ENCODE data around the gene SPACDR.

The SPACDR gene

GRCh38 chr7:100433276-100433591, 30.8 kb downstream of the SPACDR start:
- no peak for FAIRE-seq

- no peak for FAIRE-seq
These were observed 31.3 kb downstream of the SPACDR start for GRCh38 chr7:100432621-100433275.

- FAIRE-seq = no peak
These were observed 32.0 kb downstream of the SPACDR start for GRCh38 chr7:100432053-100432452.

- no peak for FAIRE-seq
These were observed 32.7 kb downstream of the SPACDR start for GRCh38 chr7:100431286-100431735.

GRCh38 chr7:100430493-100431285, 33.4 kb downstream of the SPACDR start:
- no peak for FAIRE-seq

- FAIRE-seq = no peak
These were observed 34.2 kb downstream of the SPACDR start, which contains the start of gene MEPCE for GRCh38 chr7:100429637-100430492. MEPCE (plus strand) TSS chr7:100429831; CDS start chr7:100430019, 188 bp downstream.

- FAIRE-seq = peak; percentile 98
These were observed 35.0 kb downstream of the SPACDR start for GRCh38 chr7:100428967-100429636.

GRCh38 chr7:100428199-100428966, 35.7 kb downstream of the SPACDR start, which contains the start of gene ZCWPW1:
ZCWPW1 (minus strand) TSS chr7:100428703; CDS start chr7:100420649, 8,054 bp downstream.
- FAIRE-seq = no peak

GRCh38 chr7:100427762-100428198, 36.3 kb downstream of the SPACDR start:
- no peak for FAIRE-seq

- no peak for FAIRE-seq
These were observed 37.5 kb downstream of the SPACDR start for GRCh38 chr7:100426516-100426915.

GRCh38 chr7:100425347-100425746, 38.7 kb downstream of the SPACDR start:
- FAIRE-seq = no peak

GRCh38 chr7:100423315-100423714, 40.7 kb downstream of the SPACDR start:
- FAIRE-seq = no peak

GRCh38 chr7:100419660-100420226, 44.3 kb downstream of the SPACDR start:
- FAIRE-seq = no peak

GRCh38 chr7:100418930-100419659, 45.0 kb downstream of the SPACDR start:
- FAIRE-seq = no peak

- FAIRE-seq = no peak
These were observed 48.6 kb downstream of the SPACDR start for GRCh38 chr7:100415448-100415847.

GRCh38 chr7:100413889-100414288, 50.2 kb downstream of the SPACDR start:
- no peak for FAIRE-seq

GRCh38 chr7:100413346-100413745, 50.7 kb downstream of the SPACDR start:
- FAIRE-seq = no peak

- FAIRE-seq = no peak
These were observed 53.0 kb downstream of the SPACDR start for GRCh38 chr7:100411101-100411500.

GRCh38 chr7:100407285-100408180, 56.5 kb downstream of the SPACDR start:
- peak; percentile 85 for FAIRE-seq

- no peak for FAIRE-seq
These were observed 57.3 kb downstream of the SPACDR start for GRCh38 chr7:100406767-100407166.
